GM23248 (cell line): ENCODE data around the gene DPEP2. TPM values are rescaled to one million over a fixed set of nuclear protein-coding genes. Genes with fewer than 3 reads are reported as not detected.

Experiments
- DNase-seq: peaks from one replicate; pipeline ENCODE4 v3.0.0-alpha.2; 2015
- H2AFZ ChIP-seq: fragments of 200-600 bp; sonication (generic); 2 replicates; pipeline ENCODE4 v1.6.1; 2016; ENCODE audit warnings: antibody characterized with exemption
- H3F3A ChIP-seq: fragments of 200-600 bp; sonication (generic); 2 replicates; pipeline ENCODE4 v1.6.1; 2016; ENCODE audit warnings: mild to moderate bottlenecking, antibody characterized with exemption, mixed run types; ENCODE audit not compliant: insufficient read depth
- H3K27ac ChIP-seq: fragments of 200-600 bp; sonication (generic); 2 replicates; pipeline ENCODE4 v1.5.1; 2016; ENCODE audit warnings: mild to moderate bottlenecking
- H3K27me3 ChIP-seq: fragments of 200-600 bp; sonication (generic); replicated peaks from 2 replicates; pipeline ENCODE4 v1.6.1; 2016; ENCODE audit warnings: mild to moderate bottlenecking; ENCODE audit not compliant: insufficient read depth
- H3K36me3 ChIP-seq: fragments of 200-600 bp; sonication (generic); 2 replicates; pipeline ENCODE4 v1.6.1; 2016; ENCODE audit warnings: low read depth, mild to moderate bottlenecking
- H3K4me1 ChIP-seq: fragments of 200-600 bp; sonication (generic); 2 replicates; pipeline ENCODE4 v1.6.1; 2016; ENCODE audit warnings: mild to moderate bottlenecking; ENCODE audit not compliant: insufficient read depth
- H3K4me2 ChIP-seq: fragments of 200-600 bp; sonication (generic); one replicate; pipeline ENCODE4 v1.6.1; 2016; ENCODE audit warnings: mild to moderate bottlenecking; ENCODE audit not compliant: unreplicated experiment
- H3K4me3 ChIP-seq: fragments of 200-600 bp; sonication (generic); 2 replicates; pipeline ENCODE4 v1.5.1; 2016; ENCODE audit warnings: mild to moderate bottlenecking
- H3K79me2 ChIP-seq: fragments of 200-600 bp; sonication (generic); 2 replicates; pipeline ENCODE4 v1.6.1; 2016; ENCODE audit warnings: mild to moderate bottlenecking; ENCODE audit not compliant: insufficient read depth
- H3K9ac ChIP-seq: fragments of 200-600 bp; sonication (generic); 2 replicates; pipeline ENCODE4 v1.6.1; 2016; ENCODE audit warnings: mild to moderate bottlenecking
- H3K9me2 ChIP-seq: fragments of 200-600 bp; sonication (generic); 2 replicates; pipeline ENCODE4 v1.6.1; 2016; ENCODE audit warnings: mixed run types, mild to moderate bottlenecking, moderate library complexity; ENCODE audit not compliant: insufficient read depth
- H3K9me3 ChIP-seq: fragments of 200-600 bp; sonication (generic); one replicate; pipeline ENCODE4 v1.6.1; 2017; ENCODE audit warnings: low read depth
- H4K20me1 ChIP-seq: fragments of 200-600 bp; sonication (generic); 2 replicates; pipeline ENCODE4 v1.6.0; 2016; ENCODE audit not compliant: insufficient read depth
- EZH2 ChIP-seq: fragments of 200-600 bp; sonication (generic); IDR thresholded peaks from 2 replicates; pipeline ENCODE4 v1.6.1; 2018; ENCODE audit warnings: antibody characterized with exemption, mild to moderate bottlenecking; ENCODE audit not compliant: insufficient read depth, poor library complexity, severe bottlenecking
- EZH2phosphoT487 ChIP-seq: fragments of 200-600 bp; sonication (generic); IDR thresholded peaks from 2 replicates; pipeline ENCODE4 v1.6.1; 2018; ENCODE audit warnings: antibody characterized with exemption, moderate library complexity, mild to moderate bottlenecking, low read depth; ENCODE audit not compliant: insufficient read depth
- WGBS, 2 experiments: methylation state at CpG; one replicate each; pipeline ENCODE4 v1.1.6; 2015 to 2017; ENCODE audit warnings: low lambda C conversion rate in 2 of 2, low coverage in 1 of 2; ENCODE audit errors: missing lambda C conversion rate in 2 of 2; 5-methylcytosine and 5-hydroxymethylcytosine counted together
- in situ Hi-C: fragments of 300-500 bp; cut with MboI; formaldehyde crosslinking; loops from 2 replicates; pipeline ENCODE4 v1.15.0; 2020
- polyA plus RNA-seq: library from polyadenylated mRNA; unstranded; fragments of >200 nt; fragmentation: Nextera tagmentation; extraction: Ambion mirVana; gene quantifications from 2 replicates; pipeline ENCODE4 v1.2.1, GENCODE V29; 2016
- total RNA-seq: library from RNA; depleted of rRNA; stranded (reverse); fragments of >200 nt; shearing (Covaris generic); gene quantifications from 2 replicates; pipeline ENCODE4 v1.2.3, GENCODE V29; 2014

Gene DPEP2
- total and polyA plus RNA-seq, 2 experiments from 2014 or later, result not detected

- H3K36me3 ChIP-seq, result no peaks in the 10 kb centered on the region
- H3K4me1 ChIP-seq, result no peaks in the 10 kb centered on the region
- H3F3A ChIP-seq, result no peaks in the 10 kb centered on the region
- H2AFZ ChIP-seq, result no peak within 1 kb of the TSS
- H3K9ac ChIP-seq, result no peak within 1 kb of the TSS
- no peak for DNase-seq
- no peak within 1 kb of the TSS for H3K4me2 ChIP-seq
- H3K9me3 ChIP-seq, result no peaks in the 10 kb centered on the region
- no peaks in the 10 kb centered on the region for H3K9me2 ChIP-seq
- no peak within 1 kb of the TSS for H3K4me3 ChIP-seq
- no peak within 1 kb of the TSS for H3K27ac ChIP-seq
- H4K20me1 ChIP-seq, result no peaks in the 10 kb centered on the region
- in situ Hi-C loops, result no loop called here
- TF ChIP-seq EZH2, result no peak
- TF ChIP-seq EZH2phosphoT487, result no peak
- 56 to 65% methylated on average over 34 to 60 of the region's 62 CpGs for WGBS, 2 experiments
- H3K79me2 ChIP-seq, result no peaks in the 10 kb centered on the region
- no peaks in the 10 kb centered on the region for H3K27me3 ChIP-seq
Observed at GRCh38 chr16:67979955-67980678, 19.2 kb downstream of the DPEP2 start, which contains the start of gene DPEP3. TSS of gene DPEP3 (minus strand) at chr16:67980499. CDS start at chr16:67980380, 119 bp downstream.

DNA sequence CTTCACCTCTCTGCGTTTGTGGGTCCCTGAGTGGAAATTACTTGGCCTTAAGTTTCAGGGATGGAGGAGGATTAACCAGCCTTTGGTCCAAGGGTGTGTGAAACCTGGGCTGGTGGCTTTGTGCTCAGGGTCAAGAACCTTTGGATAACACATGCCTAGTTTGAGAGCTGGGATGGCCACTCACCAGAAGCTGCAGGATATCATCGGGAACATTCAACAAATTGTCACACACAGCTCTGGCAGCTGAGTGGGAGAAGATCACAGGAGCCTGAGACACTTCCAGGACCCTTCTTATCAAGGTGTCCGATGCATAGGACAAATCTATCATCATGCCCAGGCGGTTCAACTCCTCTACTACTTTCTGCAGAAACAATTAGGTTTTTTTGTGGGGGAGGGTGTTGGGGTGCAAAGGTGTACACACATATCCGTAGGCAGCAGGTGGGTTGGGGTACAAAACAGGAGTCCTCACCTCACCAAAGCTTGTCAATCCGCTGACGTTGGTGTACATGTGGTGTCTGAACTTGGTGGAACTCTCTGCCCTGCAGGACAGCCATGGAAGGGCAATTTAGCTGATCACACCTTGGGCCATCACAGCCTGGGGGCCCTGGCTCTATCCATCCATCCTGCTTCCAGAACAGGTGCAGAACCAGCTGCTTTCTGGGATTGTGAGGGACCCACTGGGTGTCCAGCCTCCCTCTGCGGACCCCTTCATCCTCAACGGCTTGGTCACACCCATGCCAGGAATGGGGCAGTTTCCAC lies 21.6 kb downstream of the DPEP2 start:
- WGBS, 2 experiments, result 78% methylated on average over 9 of the region's 9 CpGs
- no peaks in the 10 kb centered on the region for H3K9me2 ChIP-seq

DNA sequence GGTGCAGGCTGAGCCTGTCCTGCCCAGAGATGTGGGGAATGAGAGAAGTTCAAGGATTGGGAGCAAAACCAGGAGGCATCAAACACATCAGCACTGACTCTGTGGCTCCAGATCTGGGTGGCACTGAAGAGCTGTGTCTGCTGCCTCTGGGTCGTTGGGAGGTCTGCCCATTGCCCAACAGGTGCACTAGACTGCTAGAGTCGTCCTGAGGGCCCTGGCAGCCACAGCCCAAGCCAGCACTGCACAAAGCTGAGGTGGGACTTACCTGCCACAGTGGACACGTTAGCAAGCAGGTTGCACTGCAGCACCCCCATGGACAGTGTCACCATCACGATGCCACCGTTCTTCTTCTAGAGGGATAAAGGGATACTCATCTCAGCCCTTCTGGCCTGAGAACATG lies 22.3 kb downstream of the DPEP2 start:
- Histone ChIP-seq H3K4me3 (no peak overlapping the region), H3K4me2 (no peak overlapping the region), H4K20me1 (no peaks in the 10 kb centered on the region), H3K9me2 (no peaks in the 10 kb centered on the region), H3K36me3 (no peaks in the 10 kb centered on the region), H3K27me3 (no peaks in the 10 kb centered on the region), H3K9me3 (no peaks in the 10 kb centered on the region), H2AFZ (no peak overlapping the region), H3K4me1 (no peaks in the 10 kb centered on the region), H3F3A (no peaks in the 10 kb centered on the region), H3K27ac (no peak overlapping the region), H3K79me2 (no peaks in the 10 kb centered on the region), H3K9ac (no peak overlapping the region)
- TF ChIP-seq EZH2phosphoT487 (no peak), EZH2 (no peak)
- DNase-seq, result no peak
- in situ Hi-C loops, result no loop called here
- WGBS, 2 experiments, result 51 to 65% methylated on average over 3 to 5 of the region's 5 CpGs

More for the DNA sequence above, 21.6 kb downstream of the DPEP2 start:
- in situ Hi-C loops, result no loop called here
- H3K36me3 ChIP-seq, result no peaks in the 10 kb centered on the region
- no peak overlapping the region for H3K4me2 ChIP-seq
- no peak overlapping the region for H3K4me3 ChIP-seq
- DNase-seq, result no peak
- H2AFZ ChIP-seq, result no peak overlapping the region
- H3F3A ChIP-seq, result no peaks in the 10 kb centered on the region
- no peaks in the 10 kb centered on the region for H3K9me3 ChIP-seq
- no peak overlapping the region for H3K9ac ChIP-seq
- no peak for TF ChIP-seq EZH2
- no peaks in the 10 kb centered on the region for H3K27me3 ChIP-seq
- H4K20me1 ChIP-seq, result no peaks in the 10 kb centered on the region
- H3K4me1 ChIP-seq, result no peaks in the 10 kb centered on the region
- no peak overlapping the region for H3K27ac ChIP-seq
- H3K79me2 ChIP-seq, result no peaks in the 10 kb centered on the region

GRCh38 chr16:67976205-67976604 lies 23.1 kb downstream of the DPEP2 start:
- Histone ChIP-seq H2AFZ (no peak overlapping the region), H3K9ac (no peak overlapping the region), H3K4me2 (no peak overlapping the region), H3K27me3 (no peaks in the 10 kb centered on the region), H3K9me3 (no peaks in the 10 kb centered on the region), H3K36me3 (no peaks in the 10 kb centered on the region), H3K4me1 (no peaks in the 10 kb centered on the region), H3K79me2 (no peaks in the 10 kb centered on the region), H3K4me3 (no peak overlapping the region), H3K27ac (no peak overlapping the region), H3F3A (no peaks in the 10 kb centered on the region), H3K9me2 (no peaks in the 10 kb centered on the region), H4K20me1 (no peaks in the 10 kb centered on the region)
- in situ Hi-C loops, result no loop called here
- 79 to 92% methylated on average over 2 of the region's 2 CpGs for WGBS, 2 experiments
- no peak for DNase-seq
- TF ChIP-seq EZH2 (no peak), EZH2phosphoT487 (no peak)
